Vein endothelial cell (primary cell): ENCODE measurements around the gene TGM5. TPM values are rescaled to one million over a fixed set of nuclear protein-coding genes. Genes with fewer than 3 reads are reported as not detected.

ENCODE experiments used
- small RNA-seq: library from RNA; depleted of rRNA; stranded (forward); fragments of <200 nt; gene quantifications from one replicate; pipeline ENCODE3, GENCODE V24; 2012
- total RNA-seq: library from RNA; depleted of rRNA; stranded (reverse); fragments of >200 nt; gene quantifications from 2 replicates; pipeline ENCODE4 v1.2.3, GENCODE V29; 2012

Gene TGM5, protein sequence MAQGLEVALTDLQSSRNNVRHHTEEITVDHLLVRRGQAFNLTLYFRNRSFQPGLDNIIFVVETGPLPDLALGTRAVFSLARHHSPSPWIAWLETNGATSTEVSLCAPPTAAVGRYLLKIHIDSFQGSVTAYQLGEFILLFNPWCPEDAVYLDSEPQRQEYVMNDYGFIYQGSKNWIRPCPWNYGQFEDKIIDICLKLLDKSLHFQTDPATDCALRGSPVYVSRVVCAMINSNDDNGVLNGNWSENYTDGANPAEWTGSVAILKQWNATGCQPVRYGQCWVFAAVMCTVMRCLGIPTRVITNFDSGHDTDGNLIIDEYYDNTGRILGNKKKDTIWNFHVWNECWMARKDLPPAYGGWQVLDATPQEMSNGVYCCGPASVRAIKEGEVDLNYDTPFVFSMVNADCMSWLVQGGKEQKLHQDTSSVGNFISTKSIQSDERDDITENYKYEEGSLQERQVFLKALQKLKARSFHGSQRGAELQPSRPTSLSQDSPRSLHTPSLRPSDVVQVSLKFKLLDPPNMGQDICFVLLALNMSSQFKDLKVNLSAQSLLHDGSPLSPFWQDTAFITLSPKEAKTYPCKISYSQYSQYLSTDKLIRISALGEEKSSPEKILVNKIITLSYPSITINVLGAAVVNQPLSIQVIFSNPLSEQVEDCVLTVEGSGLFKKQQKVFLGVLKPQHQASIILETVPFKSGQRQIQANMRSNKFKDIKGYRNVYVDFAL
- total RNA-seq, result not detected in 2 replicates

DNA sequence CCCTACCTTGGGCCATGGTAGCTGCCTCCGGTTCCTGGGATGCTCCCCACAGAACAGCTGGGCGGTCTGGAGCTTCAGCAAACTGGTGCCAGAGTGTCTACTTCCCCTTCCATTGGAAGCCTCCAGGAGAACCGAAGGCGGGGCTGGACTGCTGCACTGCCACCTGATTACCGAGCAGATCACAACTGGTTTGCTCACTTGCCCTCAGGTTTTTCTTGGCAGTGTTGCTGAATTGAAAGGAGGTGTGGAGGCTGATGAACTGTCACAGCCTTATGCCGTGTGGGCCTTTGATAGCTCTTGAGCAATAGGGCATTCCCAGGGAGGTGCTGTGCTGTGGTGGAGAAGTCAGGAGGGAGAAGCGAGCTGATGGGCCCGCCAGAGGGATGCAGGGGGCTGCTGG is at the start of gene TGM5:
TSS of gene TGM5 (minus strand) at position 95 of the 400 bp plus-strand sequence. CDS start at position 16, 79 bp downstream.

DNA sequence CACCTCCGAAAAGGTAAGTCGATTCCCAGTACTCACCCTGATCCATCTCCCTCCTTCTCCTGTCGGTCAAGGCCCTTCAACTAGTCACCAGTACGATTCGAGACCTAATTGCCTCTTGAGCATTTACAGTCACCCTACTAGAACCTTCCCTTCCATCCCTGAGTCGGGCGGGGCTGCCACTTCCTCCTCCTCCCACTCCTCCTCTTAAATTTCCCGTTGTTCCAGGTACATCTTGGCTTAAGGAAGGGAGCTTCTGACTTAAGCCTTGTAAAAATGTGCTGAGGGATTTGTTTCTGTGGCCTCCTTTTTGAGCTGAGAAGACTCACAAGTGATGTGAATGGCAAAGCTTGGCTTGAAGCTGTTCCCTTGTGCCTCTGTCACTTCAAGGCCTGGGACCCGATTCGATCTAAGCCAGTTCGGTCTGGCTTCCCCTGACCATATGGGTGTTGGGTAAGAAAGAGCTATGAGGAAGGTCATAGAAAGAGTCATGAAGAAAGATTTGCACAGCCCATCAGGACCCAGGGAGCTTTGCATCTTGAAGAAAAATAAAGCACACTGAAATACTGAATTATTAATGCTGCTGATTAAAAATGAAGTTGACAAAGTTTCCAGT is 35.6 kb upstream of the TGM5 start, which contains the start of gene TGM7:
TSS of gene TGM7 (minus strand) at position 51 of the 613 bp plus-strand sequence.

DNA sequence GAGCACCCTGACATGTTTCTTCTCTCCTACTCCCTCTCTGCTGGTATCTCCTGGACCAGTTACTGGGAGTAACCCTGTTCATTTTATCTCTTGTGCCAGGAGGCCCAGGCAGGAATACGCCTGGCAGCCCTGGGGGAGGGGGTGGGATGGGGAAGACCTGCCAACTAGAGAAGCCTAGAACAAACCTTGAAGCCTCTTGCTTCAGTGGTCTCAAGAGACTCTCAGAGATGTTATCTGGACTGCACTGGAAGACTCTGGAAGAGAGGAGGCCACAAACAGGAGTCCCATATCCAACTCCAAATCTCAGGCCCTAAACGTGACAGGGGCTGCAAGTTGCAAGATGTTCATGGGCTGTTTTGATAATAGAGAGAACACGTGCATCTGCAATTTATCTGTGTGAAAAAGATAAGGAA is 45.7 kb downstream of the TGM5 start, which contains the start of gene EPB42:
TSS of gene EPB42 (minus strand) at position 28 of the 413 bp plus-strand sequence. CDS start 193 bp downstream, outside the sequence.

DNA sequence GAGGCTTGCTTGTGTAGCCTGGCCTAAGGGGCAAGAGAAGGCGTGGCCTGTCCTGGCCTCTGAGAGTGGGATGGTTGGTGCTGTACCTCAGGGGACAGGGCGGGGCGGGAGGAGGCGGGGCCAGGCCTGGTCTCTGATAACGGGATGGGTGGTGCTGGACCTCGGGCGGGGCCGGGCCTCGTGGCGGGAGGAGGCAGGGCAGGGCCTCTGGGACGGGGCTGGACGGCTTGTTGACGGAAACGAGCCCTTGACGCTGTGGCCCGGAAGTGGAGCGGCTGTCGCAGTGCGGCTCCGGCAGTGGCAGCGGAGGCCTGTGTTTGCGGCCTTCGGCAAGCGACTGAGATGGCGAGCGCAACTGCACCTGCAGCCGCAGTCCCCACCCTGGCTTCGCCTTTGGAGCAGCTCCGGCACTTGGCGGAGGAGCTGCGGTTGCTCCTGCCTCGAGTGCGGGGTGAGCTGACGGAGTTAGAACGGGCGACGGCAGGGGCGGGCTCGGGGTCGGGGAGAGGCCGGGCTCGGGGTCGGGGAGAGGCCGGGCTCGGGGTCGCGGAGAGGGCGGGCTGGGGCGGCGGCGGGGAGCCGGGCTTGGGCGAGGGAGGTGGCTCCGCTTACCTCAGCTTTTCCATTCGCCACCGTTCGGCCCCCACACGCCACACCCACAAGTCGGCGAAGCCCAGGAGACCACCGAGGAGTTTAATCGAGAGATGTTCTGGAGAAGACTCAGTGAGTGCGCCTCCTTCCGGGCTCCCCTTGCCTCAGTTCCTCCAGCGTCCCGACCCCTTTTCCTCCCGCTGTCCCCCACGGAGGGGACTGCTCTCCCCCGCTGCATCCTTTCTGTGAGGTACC is 81.3 kb downstream of the TGM5 start, which contains the start of gene CCNDBP1:
TSS of gene CCNDBP1 (plus strand) at position 247 of the 846 bp plus-strand sequence. CDS start at position 343, 96 bp downstream.

Small RNA genes lying within 50 kb of the gene (small RNA-seq; reads per million reads assigned to genes)
- not detected for gene RF00019

Other genes with a start within 250 kb of the TGM5 start
- 33.1 and 36.6 TPM in 2 replicates for gene UBR1, start 160.9 kb downstream of the TGM5 start, total RNA-seq
- 16.4 and 18.0 TPM in 2 replicates for gene TMEM62, start 133.3 kb downstream of the TGM5 start, total RNA-seq
- gene CCNDBP1, start 81.5 kb downstream of the TGM5 start, total RNA-seq, result 71.9 and 74.6 TPM in 2 replicates
- not detected in 2 replicates for gene EPB42, start 45.9 kb downstream of the TGM5 start, total RNA-seq
- not detected in 2 replicates for gene TGM7, start 35.3 kb upstream of the TGM5 start, total RNA-seq
- gene LCMT2, start 63.6 kb upstream of the TGM5 start, total RNA-seq, result 5.6 and 7.3 TPM in 2 replicates
- gene ZSCAN29, start 104.1 kb upstream of the TGM5 start, total RNA-seq, result 19.3 and 21.6 TPM in 2 replicates
- gene TUBGCP4, start 104.2 kb upstream of the TGM5 start, total RNA-seq, result 8.8 and 16.1 TPM in 2 replicates
- gene TP53BP1, start 226.2 kb upstream of the TGM5 start, total RNA-seq, result 50.3 and 60.4 TPM in 2 replicates